Jurkat, Clone E6-1 (cell line): ENCODE data around the gene GULP1. TPM values are rescaled to one million over a fixed set of nuclear protein-coding genes. Genes with fewer than 3 reads are reported as not detected.
"Not testable (repeated sequence)": the region's sequence is repeated elsewhere in the genome, so short reads cannot be mapped to it uniquely, and the experiment has no call there.

Experiments used
- DNase-seq: peaks from one replicate; pipeline ENCODE4 v3.0.0-alpha.2; 2011; ENCODE audit warnings: low read depth, low spot score
- H3K4me3 ChIP-seq: 2 replicates; pipeline ENCODE4 v1.5.1; 2011; ENCODE audit warnings: mild to moderate bottlenecking, low read length, control low read depth, moderate library complexity
- polyA plus RNA-seq: library from polyadenylated mRNA; unstranded; fragments of >200 nt; gene quantifications from one replicate; pipeline ENCODE4 v1.2.1, GENCODE V29; 2012; ENCODE audit warnings: missing spikeins; ENCODE audit not compliant: insufficient read length, insufficient read depth

The GULP1 gene
- polyA plus RNA-seq, result not detected

GRCh38 chr2:188291617-188292347 is at the start of gene GULP1:
GULP1 (plus strand) TSS chr2:188291874; CDS start chr2:188477703, 185,829 bp downstream.
- no peak within 1 kb of the TSS for H3K4me3 ChIP-seq

GRCh38 chr2:188243381-188243780 is 48.3 kb upstream of the GULP1 start:
- no peak overlapping the region for H3K4me3 ChIP-seq
- DNase-seq, result no peak

More at GRCh38 chr2:188291617-188292347, at the start of gene GULP1:
- DNase-seq, result no peak

GRCh38 chr2:188244383-188244782 is 47.3 kb upstream of the GULP1 start:
- H3K4me3 ChIP-seq, result no peak overlapping the region
- DNase-seq, result no peak

- H3K4me3 ChIP-seq, result no peak overlapping the region
- no peak for DNase-seq
Observed at GRCh38 chr2:188245230-188245629, 46.4 kb upstream of the GULP1 start.

GRCh38 chr2:188248513-188248912 is 43.2 kb upstream of the GULP1 start:
- no peak for DNase-seq
- H3K4me3 ChIP-seq, result no peak overlapping the region

GRCh38 chr2:188251034-188251433 is 40.6 kb upstream of the GULP1 start:
- no peak for DNase-seq

GRCh38 chr2:188256420-188256819 is 35.3 kb upstream of the GULP1 start:
- no peak for DNase-seq

More at GRCh38 chr2:188251034-188251433, 40.6 kb upstream of the GULP1 start:
- H3K4me3 ChIP-seq, result no peak overlapping the region

GRCh38 chr2:188265315-188265714 is 26.4 kb upstream of the GULP1 start:
- DNase-seq, result no peak
- H3K4me3 ChIP-seq, result no peak overlapping the region

More at GRCh38 chr2:188256420-188256819, 35.3 kb upstream of the GULP1 start:
- H3K4me3 ChIP-seq, result no peak overlapping the region

- no peak overlapping the region for H3K4me3 ChIP-seq
- DNase-seq, result no peak
Observed at GRCh38 chr2:188267776-188268175, 23.9 kb upstream of the GULP1 start.

- DNase-seq, result no peak
- no peak overlapping the region for H3K4me3 ChIP-seq
Observed at GRCh38 chr2:188269004-188269403, 22.7 kb upstream of the GULP1 start.

- H3K4me3 ChIP-seq, result no peak overlapping the region
- no peak for DNase-seq
Observed at GRCh38 chr2:188272121-188272520, 19.6 kb upstream of the GULP1 start.

- DNase-seq, result no peak
- H3K4me3 ChIP-seq, result no peak overlapping the region
Observed at GRCh38 chr2:188274274-188274673, 17.4 kb upstream of the GULP1 start.

GRCh38 chr2:188276255-188276654 is 15.4 kb upstream of the GULP1 start:
- no peak overlapping the region for H3K4me3 ChIP-seq
- DNase-seq, result no peak

GRCh38 chr2:188277786-188278185 is 13.9 kb upstream of the GULP1 start:
- H3K4me3 ChIP-seq, result no peak overlapping the region
- DNase-seq, result no peak

- H3K4me3 ChIP-seq, result no peak overlapping the region
- no peak for DNase-seq
Observed at GRCh38 chr2:188278388-188279092, 13.1 kb upstream of the GULP1 start.

GRCh38 chr2:188279093-188279445 is 12.6 kb upstream of the GULP1 start:
- no peak overlapping the region for H3K4me3 ChIP-seq
- no peak for DNase-seq

GRCh38 chr2:188280811-188281222 is 10.9 kb upstream of the GULP1 start:
- H3K4me3 ChIP-seq, result no peak overlapping the region
- no peak for DNase-seq

GRCh38 chr2:188282907-188283306 is 8.8 kb upstream of the GULP1 start:
- no peak for DNase-seq
- H3K4me3 ChIP-seq, result no peak overlapping the region

GRCh38 chr2:188284251-188284650 is 7.4 kb upstream of the GULP1 start:
- DNase-seq, H3K4me3 ChIP-seq: not testable (repeated sequence)

GRCh38 chr2:188285049-188285448 is 6.6 kb upstream of the GULP1 start:
- DNase-seq, result no peak
- H3K4me3 ChIP-seq, result no peak overlapping the region
